ENCODE measurements around the gene NTN4. TPM values are rescaled to one million over a fixed set of nuclear protein-coding genes. Genes with fewer than 3 reads are reported as not detected.

NTN4 gene
- total and polyA plus RNA-seq, 7 experiments from 2014 or later: 0.08 to 0.86 TPM; not detected in 5

DNA sequence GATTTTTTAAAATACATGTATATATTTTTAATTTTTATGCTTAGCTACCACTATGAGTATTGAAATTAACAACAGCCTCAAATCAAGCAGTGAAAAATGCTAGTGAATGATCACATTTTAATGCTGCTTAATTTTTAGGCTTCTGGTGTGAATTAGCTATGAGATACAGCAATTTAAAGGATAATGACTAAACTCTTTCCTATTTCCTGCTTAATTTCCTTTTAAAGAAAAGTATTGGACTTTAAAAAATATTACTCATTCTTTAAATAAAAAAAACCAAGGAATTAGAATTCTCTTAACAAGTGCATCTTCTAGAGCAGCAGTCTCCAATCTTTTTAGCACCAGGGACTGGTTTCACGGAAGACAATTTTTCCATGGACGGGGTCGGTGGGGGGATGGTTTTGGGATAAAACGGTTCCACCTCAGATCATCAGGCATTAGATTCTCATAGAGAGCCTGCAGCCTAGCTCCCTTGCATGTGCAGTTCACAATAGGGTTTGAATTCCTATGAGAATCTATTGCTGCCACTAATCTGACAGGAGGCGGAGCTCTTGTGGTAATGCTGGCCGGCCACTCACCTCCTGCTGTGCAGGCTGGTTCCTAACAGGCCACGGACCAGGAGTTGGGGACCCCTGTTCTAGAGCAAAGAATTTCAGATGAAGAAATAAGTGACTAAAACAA is 18.6 kb upstream of the NTN4 start:
- Mint-ChIP-seq H3K4me3 (no peak overlapping the region), H3K9me3 (peaks cover 0 to 3% (median 0%) of the 10 kb centered on the region in 11 donors), H3K27ac (no peak overlapping the region), H3K36me3 (no peaks in the 10 kb centered on the region), H3K4me1 (no peaks in the 10 kb centered on the region), H3K27me3 (peaks cover 22 to 43% (median 31%) of the 10 kb centered on the region in 5 donors)
- Histone ChIP-seq H3K27ac (ENCODE audit: low read depth, low read length) (no peak overlapping the region), H3K4me3 (ENCODE audit: low read length) (no peak overlapping the region), H3K9me3 (ENCODE audit: control insufficient read depth in 2 of 3, low read length in 3 of 3) (no peaks in the 10 kb centered on the region), H3K27me3 (ENCODE audit: control insufficient read depth in 2 of 2, insufficient read depth in 2 of 2, low read length in 2 of 2) (no peaks in the 10 kb centered on the region), H3K36me3 (ENCODE audit: control insufficient read depth in 2 of 3, insufficient read depth in 3 of 3, low read length in 3 of 3) (no peaks in the 10 kb centered on the region), H3K4me1 (ENCODE audit: control insufficient read depth in 2 of 2, insufficient read depth in 2 of 2, low read length in 2 of 2) (no peaks in the 10 kb centered on the region)
- ATAC-seq (no peak), DNase-seq (no peak)
- POLR2A ChIA-PET: no interaction called here
- intact Hi-C loops (cut with micrococcal nuclease): no loop called here
- CTCF ChIA-PET: interaction anchor here (0.7 kb wide), 1 partner anchor 166 kb away, joined by 3 read pairs; no protein-coding TSS in a partner anchor

GRCh38 chr12:95808146-95808545 is 17.6 kb upstream of the NTN4 start:
- H3K4me3 Mint-ChIP-seq: no peak overlapping the region
- H3K36me3 ChIP-seq (ENCODE audit: control insufficient read depth in 2 of 3, insufficient read depth in 3 of 3, low read length in 3 of 3): no peaks in the 10 kb centered on the region

DNA sequence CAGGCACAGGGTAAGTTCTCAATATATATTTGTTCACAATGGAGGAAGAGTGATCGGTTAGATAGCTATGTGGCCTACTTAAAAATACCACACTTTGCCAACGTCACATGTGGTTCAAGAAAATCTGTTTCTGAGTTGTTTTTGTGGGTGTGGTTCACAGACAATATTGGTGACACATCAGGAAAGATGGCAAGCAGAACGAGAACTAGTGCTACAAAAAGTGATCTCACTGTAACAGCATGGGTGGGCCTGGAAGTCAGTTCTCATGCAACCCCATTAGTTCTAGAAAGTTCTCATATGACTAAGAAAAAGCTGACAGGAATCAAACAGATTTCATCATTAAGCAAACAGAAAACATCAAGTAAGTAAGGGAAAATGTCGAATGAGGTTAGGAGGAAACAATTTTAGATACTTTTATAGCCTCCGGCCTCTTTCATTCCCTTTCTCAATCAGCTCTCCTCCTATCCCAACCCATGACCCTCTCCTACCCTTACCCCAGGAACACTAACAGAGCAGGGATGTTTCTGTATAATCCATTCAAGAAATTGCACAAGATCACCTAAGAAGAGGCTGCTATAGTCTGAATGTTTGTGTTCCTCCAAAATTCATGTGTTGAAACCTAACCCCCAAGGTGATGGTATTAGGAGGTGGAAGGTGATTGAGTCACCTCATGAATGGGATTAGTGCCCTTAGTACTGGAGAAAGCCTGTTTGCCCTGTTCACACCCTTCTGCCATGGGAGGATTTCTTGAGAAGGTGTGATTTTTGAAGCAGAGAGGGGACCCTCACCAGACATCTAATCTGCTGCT is 15.5 kb upstream of the NTN4 start:
- Histone ChIP-seq H3K27me3 (ENCODE audit: control insufficient read depth in 2 of 2, insufficient read depth in 2 of 2, low read length in 2 of 2) (no peaks in the 10 kb centered on the region), H3K4me1 (ENCODE audit: control insufficient read depth in 2 of 2, insufficient read depth in 2 of 2, low read length in 2 of 2) (no peaks in the 10 kb centered on the region), H3K9me3 (ENCODE audit: control insufficient read depth in 2 of 3, low read length in 3 of 3) (no peaks in the 10 kb centered on the region), H3K27ac (ENCODE audit: low read depth, low read length) (no peak overlapping the region), H3K36me3 (ENCODE audit: control insufficient read depth in 2 of 3, insufficient read depth in 3 of 3, low read length in 3 of 3) (no peaks in the 10 kb centered on the region), H3K4me3 (ENCODE audit: low read length) (no peak overlapping the region)
- POLR2A ChIA-PET: interaction anchor here (0.7 kb wide), 1 partner anchor 332 kb away, joined by 3 read pairs; no protein-coding TSS in a partner anchor
- Mint-ChIP-seq H3K27me3 (peaks cover 17 to 32% (median 27%) of the 10 kb centered on the region in 5 donors), H3K9me3 (peaks cover 0 to 3% (median 0%) of the 10 kb centered on the region in 11 donors), H3K27ac (no peak overlapping the region), H3K4me1 (no peaks in the 10 kb centered on the region), H3K4me3 (no peak overlapping the region), H3K36me3 (no peaks in the 10 kb centered on the region)
- intact Hi-C loops (cut with micrococcal nuclease): no loop called here
- DNase-seq (no peak), ATAC-seq (peak; percentile 72)
- CTCF ChIA-PET: interaction anchor here (1.2 kb wide), 1 partner anchor 9 kb away, joined by 3 read pairs; no protein-coding TSS in a partner anchor

More at GRCh38 chr12:95808146-95808545, 17.6 kb upstream of the NTN4 start:
- H3K27ac Mint-ChIP-seq: peak overlapping the region in 1 of 9 donors; percentile 48
- DNase-seq (no peak), ATAC-seq (no peak)
- peaks cover 25 to 45% (median 32%) of the 10 kb centered on the region in 5 donors for H3K27me3 Mint-ChIP-seq
- ChIA-PET POLR2A (no interaction called here), CTCF (no interaction called here)
- intact Hi-C loops (cut with micrococcal nuclease): no loop called here
- Histone ChIP-seq H3K4me3 (ENCODE audit: low read length) (no peak overlapping the region), H3K27me3 (ENCODE audit: control insufficient read depth in 2 of 2, insufficient read depth in 2 of 2, low read length in 2 of 2) (no peaks in the 10 kb centered on the region), H3K27ac (ENCODE audit: low read depth, low read length) (no peak overlapping the region), H3K9me3 (ENCODE audit: control insufficient read depth in 2 of 3, low read length in 3 of 3) (no peaks in the 10 kb centered on the region), H3K4me1 (ENCODE audit: control insufficient read depth in 2 of 2, insufficient read depth in 2 of 2, low read length in 2 of 2) (no peaks in the 10 kb centered on the region)
- H3K4me1 Mint-ChIP-seq: no peaks in the 10 kb centered on the region
- peaks cover 0 to 3% (median 0%) of the 10 kb centered on the region in 11 donors for H3K9me3 Mint-ChIP-seq
- H3K36me3 Mint-ChIP-seq: no peaks in the 10 kb centered on the region

DNA sequence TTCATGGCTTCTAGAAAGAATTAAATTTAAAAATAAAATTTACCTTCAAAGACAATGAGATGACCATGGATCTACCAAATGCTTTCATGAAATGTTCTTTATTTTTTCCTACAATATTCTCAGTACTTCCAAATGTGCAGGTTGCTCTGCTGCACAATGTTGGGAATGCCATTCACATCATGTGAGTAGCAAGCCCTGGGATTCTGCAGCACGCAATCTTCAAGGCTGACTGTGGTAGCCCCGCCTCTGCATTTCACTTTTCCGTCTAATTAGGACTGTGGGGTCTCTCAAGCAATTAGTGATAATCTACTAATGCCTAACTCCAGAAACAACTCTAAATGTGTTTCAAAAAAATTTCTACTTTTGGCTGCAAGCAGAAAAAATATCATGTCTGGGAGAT is 13.7 kb upstream of the NTN4 start:
- ChIA-PET CTCF (no interaction called here), POLR2A (no interaction called here)
- Mint-ChIP-seq H3K27ac (no peak overlapping the region), H3K4me3 (no peak overlapping the region), H3K9me3 (peaks cover 0 to 3% (median 0%) of the 10 kb centered on the region in 11 donors), H3K27me3 (peaks cover 13 to 34% (median 25%) of the 10 kb centered on the region in 5 donors), H3K4me1 (no peaks in the 10 kb centered on the region), H3K36me3 (no peaks in the 10 kb centered on the region)
- Histone ChIP-seq H3K27me3 (ENCODE audit: control insufficient read depth in 2 of 2, insufficient read depth in 2 of 2, low read length in 2 of 2) (no peaks in the 10 kb centered on the region), H3K4me1 (ENCODE audit: control insufficient read depth in 2 of 2, insufficient read depth in 2 of 2, low read length in 2 of 2) (no peaks in the 10 kb centered on the region), H3K9me3 (ENCODE audit: control insufficient read depth in 2 of 3, low read length in 3 of 3) (no peaks in the 10 kb centered on the region), H3K4me3 (ENCODE audit: low read length) (no peak overlapping the region), H3K36me3 (ENCODE audit: control insufficient read depth in 2 of 3, insufficient read depth in 3 of 3, low read length in 3 of 3) (no peaks in the 10 kb centered on the region), H3K27ac (ENCODE audit: low read depth, low read length) (no peak overlapping the region)
- intact Hi-C loops (cut with micrococcal nuclease): no loop called here
- DNase-seq (no peak), ATAC-seq (no peak)

DNA sequence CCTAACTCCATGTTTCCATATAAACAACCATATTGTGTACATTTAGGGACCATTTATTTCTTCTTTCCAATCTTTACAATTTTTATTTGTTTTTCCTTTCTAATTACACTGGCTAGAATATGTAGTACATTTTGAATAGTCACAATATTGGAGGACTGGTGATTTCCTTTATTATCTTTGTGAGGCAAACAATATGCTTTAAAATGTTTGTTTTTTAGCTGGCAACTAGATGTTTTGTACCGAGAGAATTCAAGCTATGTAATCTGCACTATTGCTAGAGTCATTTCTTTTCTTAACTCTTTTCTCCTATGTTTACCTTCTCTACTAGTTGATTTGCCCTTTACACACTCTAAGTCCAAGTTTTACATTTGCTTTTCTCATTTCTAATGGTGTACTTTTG is 13.3 kb upstream of the NTN4 start:
- Mint-ChIP-seq H3K27me3 (peaks cover 13 to 32% (median 25%) of the 10 kb centered on the region in 5 donors), H3K9me3 (peaks cover 0 to 3% (median 0%) of the 10 kb centered on the region in 11 donors), H3K36me3 (no peaks in the 10 kb centered on the region), H3K4me3 (no peak overlapping the region), H3K4me1 (no peaks in the 10 kb centered on the region), H3K27ac (no peak overlapping the region)
- Histone ChIP-seq H3K27ac (ENCODE audit: low read depth, low read length) (no peak overlapping the region), H3K4me1 (ENCODE audit: control insufficient read depth in 2 of 2, insufficient read depth in 2 of 2, low read length in 2 of 2) (no peaks in the 10 kb centered on the region), H3K4me3 (ENCODE audit: low read length) (no peak overlapping the region), H3K27me3 (ENCODE audit: control insufficient read depth in 2 of 2, insufficient read depth in 2 of 2, low read length in 2 of 2) (no peaks in the 10 kb centered on the region), H3K36me3 (ENCODE audit: control insufficient read depth in 2 of 3, insufficient read depth in 3 of 3, low read length in 3 of 3) (no peaks in the 10 kb centered on the region), H3K9me3 (ENCODE audit: control insufficient read depth in 2 of 3, low read length in 3 of 3) (no peaks in the 10 kb centered on the region)
- ChIA-PET CTCF (no interaction called here), POLR2A (no interaction called here)
- intact Hi-C loops (cut with micrococcal nuclease): no loop called here
- DNase-seq: no peak
- ATAC-seq: no peak

DNA sequence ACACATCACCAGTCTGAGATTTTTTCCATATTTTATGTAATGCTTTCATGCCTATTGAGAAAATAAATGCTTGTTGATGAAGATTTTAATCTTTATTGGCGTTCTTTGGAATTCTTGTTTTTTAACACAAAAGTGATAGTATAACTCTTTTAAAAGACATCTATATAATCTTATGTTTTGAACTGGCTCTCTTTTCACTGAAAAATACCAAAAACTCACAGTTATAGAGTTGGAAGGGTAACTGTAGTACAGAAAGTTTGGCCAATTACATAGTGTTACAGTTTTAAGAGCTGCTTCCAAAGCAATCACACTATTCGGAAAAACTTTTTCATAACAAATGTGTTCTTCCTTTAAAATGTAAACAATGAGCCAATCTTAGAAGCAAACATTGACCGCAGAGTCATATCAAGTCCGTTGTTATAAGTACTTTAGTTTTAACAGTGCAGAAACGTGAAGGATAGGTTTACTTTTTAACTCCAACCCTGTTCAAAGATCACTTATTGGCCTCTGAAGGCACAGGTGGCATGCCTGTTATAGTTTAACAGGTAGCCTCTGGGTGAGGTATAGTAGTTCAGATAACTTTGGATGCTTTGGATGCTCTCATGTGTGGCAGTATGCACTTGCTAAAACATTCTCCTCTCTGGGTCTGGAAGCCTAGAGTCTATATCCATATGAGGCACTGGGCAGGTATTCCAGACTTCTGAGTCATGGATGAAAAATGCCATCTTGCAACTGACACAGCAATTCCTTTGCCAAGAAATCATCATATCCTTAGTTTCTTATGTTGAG is 12.1 kb upstream of the NTN4 start:
- Mint-ChIP-seq H3K27me3 (peaks cover 11 to 33% (median 26%) of the 10 kb centered on the region in 5 donors), H3K27ac (no peak overlapping the region), H3K36me3 (no peaks in the 10 kb centered on the region), H3K9me3 (peaks cover 0 to 1% (median 0%) of the 10 kb centered on the region in 11 donors), H3K4me1 (no peaks in the 10 kb centered on the region), H3K4me3 (no peak overlapping the region)
- CTCF ChIA-PET: no interaction called here
- ATAC-seq (no peak), DNase-seq (no peak)
- H3K9me3 ChIP-seq (ENCODE audit: control insufficient read depth in 2 of 3, low read length in 3 of 3): no peaks in the 10 kb centered on the region
- H3K4me3 ChIP-seq (ENCODE audit: low read length): no peak overlapping the region
- no peaks in the 10 kb centered on the region for H3K27me3 ChIP-seq (ENCODE audit: control insufficient read depth in 2 of 2, insufficient read depth in 2 of 2, low read length in 2 of 2)
- H3K4me1 ChIP-seq (ENCODE audit: control insufficient read depth in 2 of 2, insufficient read depth in 2 of 2, low read length in 2 of 2): no peaks in the 10 kb centered on the region
- POLR2A ChIA-PET: no interaction called here
- intact Hi-C loops (cut with micrococcal nuclease): no loop called here
- H3K36me3 ChIP-seq (ENCODE audit: control insufficient read depth in 2 of 3, insufficient read depth in 3 of 3, low read length in 3 of 3): no peaks in the 10 kb centered on the region
- no peak overlapping the region for H3K27ac ChIP-seq (ENCODE audit: low read depth, low read length)
